Measurements from ENCODE around the gene SMARCB1. TPM values are rescaled to one million over a fixed set of nuclear protein-coding genes. Genes with fewer than 3 reads are reported as not detected.

The SMARCB1 gene
- polyA plus RNA-seq, 4 donors = 29.3 to 87.6 (median 55.2) TPM

DNA sequence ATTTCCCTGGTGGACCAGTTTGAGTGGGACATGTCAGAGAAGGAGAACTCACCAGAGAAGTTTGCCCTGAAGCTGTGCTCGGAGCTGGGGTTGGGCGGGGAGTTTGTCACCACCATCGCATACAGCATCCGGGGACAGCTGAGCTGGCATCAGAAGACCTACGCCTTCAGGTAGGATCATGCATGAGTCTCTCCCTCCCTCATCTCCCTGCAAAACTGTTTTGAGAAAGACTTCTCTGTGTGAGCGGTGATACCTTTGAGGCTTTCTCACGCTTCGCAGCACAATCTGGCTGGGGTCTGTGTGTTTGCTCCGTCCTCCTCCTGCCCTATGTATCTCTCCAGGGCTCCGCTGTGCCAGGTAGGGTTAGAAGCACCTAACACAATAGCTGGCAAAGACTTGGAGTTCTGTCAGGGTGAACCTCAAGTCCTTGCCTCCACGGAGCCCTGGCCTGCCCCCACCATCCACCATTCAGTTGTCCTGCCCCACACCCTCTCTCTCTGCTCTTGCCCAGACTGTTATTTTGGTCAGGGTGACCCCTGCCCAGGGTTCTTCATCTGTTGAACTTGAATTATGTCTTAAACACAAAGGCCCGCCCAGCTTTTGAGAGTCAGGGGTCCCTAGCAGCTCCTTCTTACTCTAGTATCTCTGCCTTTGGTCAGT lies 38.6 kb downstream of the SMARCB1 start:
- peaks cover 19 to 93% (median 32%) of the 10 kb centered on the region in 3 donors for H3K36me3 ChIP-seq (ENCODE audit: control insufficient read depth in 3 of 3, insufficient read depth in 2 of 3, low read depth in 1 of 3, low read length in 3 of 3)
- H3K4me3 ChIP-seq (ENCODE audit: low read depth in 1 of 3, low read length in 3 of 3) = no peak overlapping the region
- FAIRE-seq (no peak), DNase-seq (no peak)
- no peak overlapping the region for H3K27ac ChIP-seq (ENCODE audit: low read depth in 1 of 3, low read length in 2 of 3)
- 91 to 95% (median 95%) methylated on average over 12 of the region's 12 CpGs for WGBS, 3 donors
- H3K27me3 ChIP-seq (ENCODE audit: control insufficient read depth in 3 of 3, insufficient read depth in 3 of 3, low read length in 3 of 3) = no peaks in the 10 kb centered on the region
- H3K4me1 ChIP-seq (ENCODE audit: control insufficient read depth in 3 of 3, insufficient read depth in 2 of 3, low read depth in 1 of 3, low read length in 2 of 3) = no peaks in the 10 kb centered on the region
- H3K9me3 ChIP-seq (ENCODE audit: control insufficient read depth in 2 of 2, insufficient read depth in 1 of 2, low read depth in 1 of 2, low read length in 1 of 2) = peaks cover 0 to 3% of the 10 kb centered on the region in 2 donors

DNA sequence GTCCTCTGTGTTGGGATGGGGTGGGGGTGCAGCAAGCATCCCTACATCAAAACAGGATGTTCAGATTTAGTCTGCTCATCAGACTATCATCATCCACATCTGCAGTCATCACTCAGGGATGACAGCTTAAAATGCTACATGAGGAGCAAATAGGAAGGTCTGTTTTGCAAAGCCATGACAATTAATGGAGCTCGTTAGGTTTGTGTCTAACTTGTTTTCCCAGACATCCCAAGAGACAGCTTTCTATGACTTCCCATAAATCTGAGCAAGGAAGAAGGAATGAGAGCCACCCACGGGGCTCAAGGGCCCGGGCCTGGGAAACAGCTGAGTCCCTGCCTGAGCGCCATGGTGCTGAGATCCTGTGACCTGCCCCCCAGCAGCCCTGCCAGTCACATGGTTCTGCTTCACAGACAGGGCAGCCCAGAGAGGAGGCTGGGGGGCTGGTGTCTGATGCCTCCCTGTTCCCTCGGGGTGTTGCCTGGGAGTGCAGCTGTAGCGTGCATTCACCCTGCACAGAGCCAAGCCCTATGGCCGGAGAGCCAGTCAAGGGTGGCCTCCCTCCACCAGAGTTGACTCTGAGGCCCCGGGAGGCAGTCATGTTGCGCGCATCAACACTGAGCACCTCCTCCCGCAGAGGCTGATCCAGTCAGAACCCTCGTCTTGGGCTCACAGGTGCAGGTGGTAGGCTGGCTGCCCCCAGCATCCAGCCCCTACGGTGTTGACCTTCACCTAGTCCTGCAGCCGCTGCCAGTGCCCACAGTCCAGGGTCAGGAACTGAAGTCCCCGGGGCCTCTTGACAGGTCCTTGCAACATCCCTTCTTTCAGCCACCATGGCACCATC lies 40.0 kb downstream of the SMARCB1 start:
- Histone ChIP-seq H3K4me1 (ENCODE audit: control insufficient read depth in 3 of 3, insufficient read depth in 2 of 3, low read depth in 1 of 3, low read length in 2 of 3) (no peaks in the 10 kb centered on the region), H3K4me3 (ENCODE audit: low read depth in 1 of 3, low read length in 3 of 3) (no peak overlapping the region), H3K27ac (ENCODE audit: low read depth in 1 of 3, low read length in 2 of 3) (no peak overlapping the region), H3K36me3 (ENCODE audit: control insufficient read depth in 3 of 3, insufficient read depth in 2 of 3, low read depth in 1 of 3, low read length in 3 of 3) (peaks cover 14 to 90% (median 28%) of the 10 kb centered on the region in 3 donors), H3K9me3 (ENCODE audit: control insufficient read depth in 2 of 2, insufficient read depth in 1 of 2, low read depth in 1 of 2, low read length in 1 of 2) (peaks cover 0 to 3% of the 10 kb centered on the region in 2 donors), H3K27me3 (ENCODE audit: control insufficient read depth in 3 of 3, insufficient read depth in 3 of 3, low read length in 3 of 3) (no peaks in the 10 kb centered on the region)
- FAIRE-seq (no peak), DNase-seq (no peak)
- WGBS, 3 donors = 85 to 92% (median 91%) methylated on average over 14 to 15 of the region's 15 CpGs

DNA sequence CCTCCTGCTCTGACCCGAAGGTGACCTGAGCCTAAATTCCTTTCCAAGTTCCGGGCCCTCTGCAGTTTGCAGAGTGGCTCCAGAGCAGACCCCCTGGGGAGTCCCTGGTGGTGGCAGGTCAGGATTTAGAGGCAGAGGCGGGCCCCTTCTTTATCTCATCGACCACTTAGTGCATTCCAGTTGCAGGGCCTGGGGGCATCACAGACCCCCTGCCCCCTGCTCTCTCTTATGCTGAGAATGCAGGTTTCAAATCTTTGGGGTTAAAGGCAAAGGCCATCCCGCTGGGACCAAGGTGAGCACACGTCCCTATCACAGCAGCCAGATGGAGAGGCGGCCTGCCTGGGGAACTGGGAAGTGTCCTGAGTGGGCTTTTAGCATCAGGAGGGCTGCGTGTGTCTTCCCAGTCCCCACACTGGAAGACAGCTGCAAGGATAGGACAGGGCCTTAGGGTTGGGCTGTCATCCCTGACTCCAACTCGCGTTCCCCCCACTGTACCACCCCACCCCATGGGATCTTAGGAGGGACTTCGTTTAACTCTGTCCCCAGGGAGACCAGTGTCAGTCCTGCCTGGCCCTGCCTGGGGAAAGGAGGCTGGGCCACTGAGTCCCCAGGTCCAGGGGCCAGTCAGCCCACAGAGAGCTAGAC lies 40.7 kb downstream of the SMARCB1 start:
- peaks cover 0 to 3% of the 10 kb centered on the region in 2 donors for H3K9me3 ChIP-seq (ENCODE audit: control insufficient read depth in 2 of 2, insufficient read depth in 1 of 2, low read depth in 1 of 2, low read length in 1 of 2)
- H3K4me3 ChIP-seq (ENCODE audit: low read depth in 1 of 3, low read length in 3 of 3) = no peak overlapping the region
- FAIRE-seq (no peak), DNase-seq (no peak)
- H3K27me3 ChIP-seq (ENCODE audit: control insufficient read depth in 3 of 3, insufficient read depth in 3 of 3, low read length in 3 of 3) = no peaks in the 10 kb centered on the region
- H3K4me1 ChIP-seq (ENCODE audit: control insufficient read depth in 3 of 3, insufficient read depth in 2 of 3, low read depth in 1 of 3, low read length in 2 of 3) = no peaks in the 10 kb centered on the region
- no peak overlapping the region for H3K27ac ChIP-seq (ENCODE audit: low read depth in 1 of 3, low read length in 2 of 3)
- H3K36me3 ChIP-seq (ENCODE audit: control insufficient read depth in 3 of 3, insufficient read depth in 2 of 3, low read depth in 1 of 3, low read length in 3 of 3) = peaks cover 14 to 90% (median 22%) of the 10 kb centered on the region in 3 donors
- 84 to 90% (median 89%) methylated on average over 10 to 11 of the region's 11 CpGs for WGBS, 3 donors

DNA sequence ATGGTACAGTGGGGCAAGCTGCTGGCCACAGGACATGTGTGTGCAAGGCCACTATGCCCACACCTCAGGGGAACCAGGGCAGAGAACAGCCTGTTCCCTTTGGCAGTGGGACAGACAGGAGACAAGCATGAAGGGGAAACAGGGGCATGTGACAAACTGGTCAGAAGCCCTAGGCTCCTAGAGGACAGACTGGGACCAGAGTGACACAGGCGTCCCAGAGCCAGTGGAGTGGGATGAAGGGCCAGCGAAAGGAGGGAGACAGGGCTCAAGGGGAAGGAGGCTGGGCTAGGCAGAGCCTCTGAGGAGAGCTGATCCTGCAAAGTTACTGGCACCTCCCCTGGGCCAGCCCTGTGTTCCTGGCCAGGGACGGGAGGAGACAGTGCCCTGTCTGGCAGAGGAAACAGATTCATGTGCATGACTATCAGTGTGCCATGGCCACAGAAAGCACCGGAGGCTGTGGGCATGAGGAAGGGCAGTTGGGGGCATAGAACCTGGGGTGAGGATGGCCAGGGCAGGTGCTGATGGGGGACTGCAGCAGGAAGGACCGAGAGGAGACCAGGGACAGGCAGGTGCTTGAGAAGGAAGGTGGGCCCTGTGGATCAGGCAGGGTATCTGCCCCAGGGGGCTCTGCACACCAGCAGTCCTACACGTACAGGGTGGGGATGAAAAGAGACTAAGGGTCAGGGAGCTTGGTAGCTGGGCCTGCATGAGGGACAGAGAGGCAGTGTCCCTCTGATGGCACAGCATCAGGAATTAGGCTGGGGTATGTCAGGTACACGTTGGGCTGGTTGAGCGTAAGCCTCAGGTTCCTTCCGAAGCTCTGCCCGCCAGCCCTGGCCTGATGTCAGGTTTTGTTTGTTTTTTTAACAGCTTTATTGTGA lies 42.3 kb downstream of the SMARCB1 start:
- Histone ChIP-seq H3K36me3 (ENCODE audit: control insufficient read depth in 3 of 3, insufficient read depth in 2 of 3, low read depth in 1 of 3, low read length in 3 of 3) (peaks cover 11 to 90% (median 13%) of the 10 kb centered on the region in 3 donors), H3K4me1 (ENCODE audit: control insufficient read depth in 3 of 3, insufficient read depth in 2 of 3, low read depth in 1 of 3, low read length in 2 of 3) (no peaks in the 10 kb centered on the region), H3K9me3 (ENCODE audit: control insufficient read depth in 2 of 2, insufficient read depth in 1 of 2, low read depth in 1 of 2, low read length in 1 of 2) (peaks cover 0 to 3% of the 10 kb centered on the region in 2 donors), H3K27me3 (ENCODE audit: control insufficient read depth in 3 of 3, insufficient read depth in 3 of 3, low read length in 3 of 3) (no peaks in the 10 kb centered on the region), H3K27ac (ENCODE audit: low read depth in 1 of 3, low read length in 2 of 3) (no peak overlapping the region), H3K4me3 (ENCODE audit: low read depth in 1 of 3, low read length in 3 of 3) (no peak overlapping the region)
- FAIRE-seq (no peak), DNase-seq (no peak)
- 87 to 95% (median 91%) methylated on average over 10 of the region's 10 CpGs for whole genome bisulfite sequencing, 3 donors

DNA sequence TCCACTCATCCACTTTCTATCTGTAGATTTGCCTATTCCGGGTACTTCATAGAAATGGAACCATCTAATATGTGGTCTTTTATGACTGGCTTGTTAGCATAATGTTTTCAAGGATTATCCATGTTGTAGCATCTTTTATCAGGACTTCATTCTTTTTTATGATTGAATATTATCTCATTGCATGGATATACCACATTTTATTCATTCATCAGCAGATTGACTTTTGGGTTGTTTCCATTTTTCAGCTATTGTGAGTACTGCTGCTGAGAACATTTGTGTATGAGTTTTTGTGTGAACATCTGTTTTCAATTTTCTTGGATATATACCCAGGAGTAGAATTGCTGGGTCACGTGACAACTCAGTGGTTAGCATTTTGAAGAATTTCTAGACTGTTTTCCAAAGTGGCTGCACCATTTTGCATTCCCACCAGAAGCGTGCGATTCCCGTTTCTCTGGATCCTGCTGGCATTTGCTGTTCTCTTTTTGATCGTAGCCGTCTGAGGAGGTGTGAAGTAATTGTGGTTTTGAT lies 43.1 kb downstream of the SMARCB1 start:
- no peaks in the 10 kb centered on the region for H3K4me1 ChIP-seq (ENCODE audit: control insufficient read depth in 3 of 3, insufficient read depth in 2 of 3, low read depth in 1 of 3, low read length in 2 of 3)
- DNase-seq (no peak), FAIRE-seq (no peak)
- H3K36me3 ChIP-seq (ENCODE audit: control insufficient read depth in 3 of 3, insufficient read depth in 2 of 3, low read depth in 1 of 3, low read length in 3 of 3) = peaks cover 12 to 89% (median 13%) of the 10 kb centered on the region in 3 donors
- WGBS, 3 donors = 79 to 90% (median 82%) methylated on average over 7 of the region's 7 CpGs
- H3K27ac ChIP-seq (ENCODE audit: low read depth in 1 of 3, low read length in 2 of 3) = no peak overlapping the region
- no peaks in the 10 kb centered on the region for H3K27me3 ChIP-seq (ENCODE audit: control insufficient read depth in 3 of 3, insufficient read depth in 3 of 3, low read length in 3 of 3)
- H3K4me3 ChIP-seq (ENCODE audit: low read depth in 1 of 3, low read length in 3 of 3) = no peak overlapping the region
- peaks cover 0 to 3% of the 10 kb centered on the region in 2 donors for H3K9me3 ChIP-seq (ENCODE audit: control insufficient read depth in 2 of 2, insufficient read depth in 1 of 2, low read depth in 1 of 2, low read length in 1 of 2)

DNA sequence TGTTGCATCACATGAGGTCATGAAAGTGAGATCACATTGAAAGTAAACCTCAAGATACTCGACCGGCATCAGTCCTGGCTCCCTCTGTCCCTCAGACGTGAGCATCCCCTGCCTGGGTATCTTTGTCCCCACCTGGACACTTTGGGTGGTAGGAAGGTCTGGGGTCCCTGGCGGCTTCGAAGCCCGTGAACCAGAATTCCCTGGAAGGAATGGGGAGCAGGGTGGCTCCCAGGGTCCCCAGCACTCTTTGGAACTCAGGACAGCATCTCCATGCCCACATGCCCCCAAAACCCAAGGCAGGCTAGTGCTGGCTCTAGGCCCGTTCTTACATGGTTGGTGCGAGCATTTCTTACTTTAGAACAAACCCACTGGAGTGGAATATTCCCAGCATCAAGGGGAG lies 44.5 kb downstream of the SMARCB1 start:
- Histone ChIP-seq H3K27ac (ENCODE audit: low read depth in 1 of 3, low read length in 2 of 3) (no peak overlapping the region), H3K36me3 (ENCODE audit: control insufficient read depth in 3 of 3, insufficient read depth in 2 of 3, low read depth in 1 of 3, low read length in 3 of 3) (peaks cover 11 to 89% (median 13%) of the 10 kb centered on the region in 3 donors), H3K4me3 (ENCODE audit: low read depth in 1 of 3, low read length in 3 of 3) (no peak overlapping the region), H3K9me3 (ENCODE audit: control insufficient read depth in 2 of 2, insufficient read depth in 1 of 2, low read depth in 1 of 2, low read length in 1 of 2) (peaks cover 0 to 3% of the 10 kb centered on the region in 2 donors), H3K4me1 (ENCODE audit: control insufficient read depth in 3 of 3, insufficient read depth in 2 of 3, low read depth in 1 of 3, low read length in 2 of 3) (no peaks in the 10 kb centered on the region), H3K27me3 (ENCODE audit: control insufficient read depth in 3 of 3, insufficient read depth in 3 of 3, low read length in 3 of 3) (no peaks in the 10 kb centered on the region)
- WGBS, 3 donors = 87 to 93% (median 92%) methylated on average over 8 of the region's 8 CpGs
- FAIRE-seq (no peak), DNase-seq (no peak)

DNA sequence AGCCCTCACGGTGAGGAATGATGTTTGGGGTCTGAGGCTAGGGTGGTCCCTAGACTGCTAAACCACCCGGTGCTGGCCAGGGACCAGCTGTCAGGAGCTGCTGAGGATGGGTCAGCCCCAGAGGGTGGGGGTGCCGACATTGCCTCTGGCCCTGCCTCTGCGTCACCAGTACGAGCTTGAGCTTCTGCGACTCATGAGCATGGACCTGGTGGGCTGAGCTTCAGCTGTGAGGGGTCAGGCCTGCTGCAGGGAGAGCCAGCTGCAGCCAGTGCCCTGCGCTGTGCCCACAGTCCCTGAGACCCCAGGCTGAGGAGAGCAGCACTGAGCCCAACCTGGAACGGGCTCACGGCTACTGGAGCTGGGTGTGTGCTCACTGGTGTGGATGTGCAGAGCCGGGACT lies 45.0 kb downstream of the SMARCB1 start:
- 81 to 89% (median 89%) methylated on average over 10 of the region's 10 CpGs for WGBS, 3 donors
- DNase-seq = no peak
- H3K36me3 ChIP-seq (ENCODE audit: control insufficient read depth in 3 of 3, insufficient read depth in 2 of 3, low read depth in 1 of 3, low read length in 3 of 3) = peaks cover 9 to 89% (median 11%) of the 10 kb centered on the region in 3 donors
- FAIRE-seq = no peak
- H3K4me3 ChIP-seq (ENCODE audit: low read depth in 1 of 3, low read length in 3 of 3) = no peak overlapping the region
- H3K27me3 ChIP-seq (ENCODE audit: control insufficient read depth in 3 of 3, insufficient read depth in 3 of 3, low read length in 3 of 3) = no peaks in the 10 kb centered on the region
- no peak overlapping the region for H3K27ac ChIP-seq (ENCODE audit: low read depth in 1 of 3, low read length in 2 of 3)
- no peaks in the 10 kb centered on the region for H3K4me1 ChIP-seq (ENCODE audit: control insufficient read depth in 3 of 3, insufficient read depth in 2 of 3, low read depth in 1 of 3, low read length in 2 of 3)
- peaks cover 0 to 3% of the 10 kb centered on the region in 2 donors for H3K9me3 ChIP-seq (ENCODE audit: control insufficient read depth in 2 of 2, insufficient read depth in 1 of 2, low read depth in 1 of 2, low read length in 1 of 2)
